GM21423 (cell line): Measurements from ENCODE around the gene PSMC5.
"Not testable (repeated sequence)": the region's sequence is repeated elsewhere in the genome, so short reads cannot be mapped to it uniquely, and the experiment has no call there.

Experiments used
- ATAC-seq: cut with Tn5 transposase; IDR thresholded peaks from one replicate; pipeline ENCODE4 v1.9.1; 2021; ENCODE audit warnings: mild to moderate bottlenecking, moderate library complexity; ENCODE audit not compliant: unreplicated experiment

PSMC5 gene

GRCh38 chr17:63827002-63827800 lies at the start of gene PSMC5, which contains the start of gene FTSJ3:
Gene PSMC5 (plus strand): TSS chr17:63827431. CDS start chr17:63827491, 60 bp downstream.
Gene FTSJ3 (minus strand): TSS chr17:63827663. CDS start chr17:63826902, 761 bp downstream.
- peak; percentile 84 for ATAC-seq

GRCh38 chr17:63780507-63780906 lies 46.7 kb upstream of the PSMC5 start:
- no peak for ATAC-seq

GRCh38 chr17:63780928-63781327 lies 46.3 kb upstream of the PSMC5 start:
- ATAC-seq, result no peak

- no peak for ATAC-seq
These were observed 43.7 kb upstream of the PSMC5 start for GRCh38 chr17:63783522-63783921.

- no peak for ATAC-seq
These were observed 41.7 kb upstream of the PSMC5 start for GRCh38 chr17:63785556-63785955.

- no peak for ATAC-seq
These were observed 41.1 kb upstream of the PSMC5 start for GRCh38 chr17:63786117-63786516.

- ATAC-seq, result no peak
These were observed 40.1 kb upstream of the PSMC5 start for GRCh38 chr17:63786971-63787711.

- ATAC-seq, result no peak
These were observed 37.2 kb upstream of the PSMC5 start for GRCh38 chr17:63790057-63790456.

GRCh38 chr17:63792055-63792729 lies 35.0 kb upstream of the PSMC5 start:
- ATAC-seq, result no peak

- ATAC-seq, result not testable (repeated sequence)
These were observed 30.9 kb upstream of the PSMC5 start for GRCh38 chr17:63796375-63796774.

GRCh38 chr17:63798572-63799106 lies 28.6 kb upstream of the PSMC5 start:
- no peak for ATAC-seq

- ATAC-seq, result no peak
These were observed 26.4 kb upstream of the PSMC5 start for GRCh38 chr17:63800783-63801182.

- ATAC-seq, result no peak
These were observed 22.9 kb upstream of the PSMC5 start for GRCh38 chr17:63804328-63804727.

- ATAC-seq, result no peak
These were observed 21.6 kb upstream of the PSMC5 start for GRCh38 chr17:63805591-63805990.

GRCh38 chr17:63809970-63810369 lies 17.3 kb upstream of the PSMC5 start:
- ATAC-seq, result no peak

- ATAC-seq, result no peak
These were observed 11.1 kb upstream of the PSMC5 start for GRCh38 chr17:63816123-63816522.

- no peak for ATAC-seq
These were observed 10.6 kb upstream of the PSMC5 start for GRCh38 chr17:63816669-63817068.

- ATAC-seq, result no peak
These were observed 9.4 kb upstream of the PSMC5 start for GRCh38 chr17:63817736-63818385.

GRCh38 chr17:63819131-63819530 lies 8.1 kb upstream of the PSMC5 start:
- ATAC-seq, result no peak

GRCh38 chr17:63819585-63820537 lies 7.4 kb upstream of the PSMC5 start:
- no peak for ATAC-seq
